Naive B cell (primary cell): ENCODE measurements around the gene KATNAL2. TPM values are rescaled to one million over a fixed set of nuclear protein-coding genes. Genes with fewer than 3 reads are reported as not detected.

Experiments
- polyA plus RNA-seq, 6 donors: library from polyadenylated mRNA; unstranded; fragments of 300-500 nt; fragmentation: Illumina TruSeq; gene quantifications; one replicate each; pipeline ENCODE4 v1.2.3, GENCODE V29; 2021; ENCODE audit warnings: low read depth in 6 of 6

Gene KATNAL2
- polyA plus RNA-seq, 6 donors from 2014 or later = 0.81 to 5.0 (median 1.2) TPM; not detected in 1

Other genes starting within 250 kb of the KATNAL2 start
- gene ST8SIA5, start 160.5 kb upstream of the KATNAL2 start, polyA plus RNA-seq = not detected
- 10 to 100 TPM; 16.8 to 29.5 (median 24.4) TPM for gene PIAS2, start 95 bp upstream of the KATNAL2 start, polyA plus RNA-seq
- not detected for gene ELOA2, start 118.0 kb downstream of the KATNAL2 start, polyA plus RNA-seq
- gene HDHD2, start 232.9 kb downstream of the KATNAL2 start, polyA plus RNA-seq = 10 to 100 TPM; 38.9 to 88.8 (median 60.2) TPM